GM12892 (cell line): Measurements from ENCODE around the gene CPED1.

Source experiments
- POLR2A ChIP-seq: IDR thresholded peaks from 2 replicates; pipeline ENCODE4 v1.6.1; 2011; ENCODE audit warnings: low read depth, low read length, control low read depth
- POLR2AphosphoS5 ChIP-seq: IDR thresholded peaks from 2 replicates; pipeline ENCODE4 v1.6.1; 2011; ENCODE audit warnings: low read depth, low read length, control low read depth
- TAF1 ChIP-seq: IDR thresholded peaks from 2 replicates; pipeline ENCODE4 v1.6.1; 2011; ENCODE audit warnings: low read depth, mild to moderate bottlenecking, control low read depth, low read length, borderline replicate concordance

DNA sequence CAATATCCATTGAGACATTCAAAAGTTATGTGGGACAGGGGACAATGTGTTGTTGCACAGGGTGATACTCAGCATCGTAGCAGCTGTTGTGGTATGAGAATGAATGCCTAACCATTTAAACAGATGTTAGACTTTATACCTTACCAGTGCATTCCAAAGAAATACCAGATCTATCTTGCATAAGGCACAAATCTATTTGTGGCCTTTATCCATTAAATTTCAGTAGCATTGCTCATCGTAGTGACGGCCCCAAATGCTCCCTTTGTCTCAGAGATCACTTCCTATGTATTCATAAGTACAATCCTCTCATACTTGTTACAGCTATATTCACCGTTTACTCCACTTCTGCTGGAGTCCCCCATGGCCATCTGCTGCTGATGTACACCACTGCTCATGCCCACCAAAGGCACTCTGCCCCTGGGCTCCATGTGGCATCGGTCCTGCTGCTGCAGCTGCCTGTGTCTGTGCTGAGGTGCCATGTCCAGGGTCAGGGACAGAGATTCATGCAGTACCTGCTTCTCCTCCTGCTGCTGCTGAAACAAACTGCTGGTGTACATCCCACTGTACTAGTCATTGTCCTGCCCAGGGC is 96.3 kb downstream of the CPED1 start:
- TF ChIP-seq POLR2AphosphoS5 (no peak), POLR2A (no peak), TAF1 (no peak)
